ENCODE data around the gene DPEP2.
A peak's percentile ranks its signal among the peaks of the same experiment; 100 is the strongest.
"Not testable (repeated sequence)": the region's sequence is repeated elsewhere in the genome, so short reads cannot be mapped to it uniquely, and the experiment has no call there.

DPEP2 gene

GRCh38 chr16:67998779-67999688, at the start of gene DPEP2:
Gene DPEP2 (minus strand): TSS chr16:67999484. CDS start chr16:67993212, 6,272 bp downstream.
- peak; percentile 90 for DNase-seq

DNA sequence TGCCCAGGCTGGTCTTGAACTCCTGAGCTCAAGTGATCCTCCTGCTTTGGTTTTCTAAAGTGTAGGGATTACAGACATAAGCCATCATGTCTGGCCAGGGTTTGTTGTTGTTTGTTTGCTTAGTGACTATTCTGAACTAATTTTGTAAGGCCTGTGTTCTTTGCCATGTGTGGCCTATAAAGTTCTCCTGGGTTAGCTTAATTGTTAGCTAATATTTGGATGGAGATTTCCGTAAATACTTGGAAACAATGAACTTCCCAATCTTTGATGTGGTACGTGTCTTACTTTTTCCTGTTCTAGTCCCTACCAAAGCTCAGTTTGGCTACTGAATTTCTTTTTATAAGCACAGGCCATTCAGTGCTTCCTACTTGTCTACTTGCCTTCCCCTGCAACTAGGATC, 48.7 kb upstream of the DPEP2 start:
- DNase-seq = no peak

DNA sequence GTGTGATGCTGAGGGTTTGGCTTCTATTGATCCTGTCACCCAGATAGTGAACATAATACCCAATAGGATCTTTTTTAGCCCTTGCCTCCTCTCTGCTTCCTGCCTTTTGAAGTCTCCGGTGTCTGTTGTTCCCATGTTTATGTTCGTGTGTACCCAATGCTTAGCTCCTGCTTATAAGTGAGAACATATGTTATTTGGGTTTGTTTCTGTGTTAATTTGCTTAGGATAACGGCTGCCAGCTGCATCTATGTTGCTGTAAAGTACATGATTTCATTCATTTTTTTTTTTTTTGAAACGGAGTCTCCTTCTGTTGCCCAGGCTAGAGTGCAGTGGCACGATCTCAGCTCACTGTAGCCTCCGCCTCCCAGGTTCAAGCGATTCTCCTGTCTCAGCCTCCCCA, 46.8 kb upstream of the DPEP2 start:
- DNase-seq = no peak

- peak; percentile 86 for DNase-seq
Measured at GRCh38 chr16:68041783-68042182, 42.5 kb upstream of the DPEP2 start.

DNA sequence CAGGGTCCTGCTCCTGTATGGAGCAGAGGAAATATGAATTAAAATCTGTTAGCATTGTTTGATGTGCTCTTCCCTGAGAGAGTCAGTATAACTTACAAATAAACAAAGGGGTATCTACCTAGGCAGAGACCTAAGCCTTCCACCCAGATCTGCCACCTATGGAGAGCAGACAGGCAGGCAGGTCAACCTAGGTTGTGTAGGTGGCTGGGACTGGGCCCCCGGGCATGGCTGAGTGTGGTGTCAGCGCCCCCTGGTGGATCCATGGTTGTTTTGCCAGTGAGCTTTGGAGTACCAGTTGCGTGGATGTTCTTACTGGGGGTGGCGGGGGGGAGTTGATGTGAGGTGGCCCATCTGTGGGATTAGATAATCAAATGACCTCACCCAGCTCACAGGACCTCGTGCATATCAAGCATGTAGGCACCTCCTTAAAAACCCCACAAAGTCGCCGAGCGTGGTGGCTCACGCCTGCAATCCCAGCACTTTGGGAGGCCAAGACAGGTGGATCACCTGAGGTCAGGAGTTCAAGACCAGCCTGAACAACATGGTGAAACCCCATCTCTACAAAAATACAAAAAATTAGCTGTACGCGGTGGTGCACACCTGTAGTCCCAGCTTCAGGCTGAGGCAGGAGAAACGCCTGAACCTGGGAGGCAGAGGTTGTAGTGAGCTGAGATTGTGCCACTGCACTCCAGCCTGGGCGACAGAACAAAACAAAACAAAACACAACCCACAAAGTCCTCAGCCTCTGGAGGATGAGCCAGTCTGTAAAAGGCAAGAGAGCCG, 41.4 kb upstream of the DPEP2 start:
- peak; percentile 64 for DNase-seq

- DNase-seq = peak; percentile 34
Measured at GRCh38 chr16:68037841-68038597, 38.7 kb upstream of the DPEP2 start.

- DNase-seq = no peak
Measured at GRCh38 chr16:68035227-68035626, 35.9 kb upstream of the DPEP2 start.

DNA sequence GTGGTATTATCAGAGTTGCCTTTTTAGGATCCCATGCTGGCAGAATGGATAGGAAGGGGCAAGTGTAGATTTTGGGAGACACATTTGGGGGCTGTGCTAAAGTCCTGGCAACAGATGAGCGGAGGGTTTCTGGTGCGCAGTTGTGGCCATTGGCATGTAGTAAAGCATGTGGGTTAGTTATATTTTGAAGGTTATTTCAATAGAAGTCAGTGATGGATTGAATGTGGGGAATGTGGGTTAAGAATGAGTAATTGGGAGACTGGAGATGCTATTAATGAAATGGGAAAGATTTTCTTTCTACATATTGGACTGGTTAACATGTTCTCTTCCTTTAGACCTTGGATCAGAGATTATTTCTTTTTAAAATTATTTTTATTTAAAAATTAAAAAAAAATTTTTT, 33.8 kb upstream of the DPEP2 start:
- no peak for DNase-seq

GRCh38 chr16:68031951-68032350, 32.7 kb upstream of the DPEP2 start:
- DNase-seq = no peak

DNA sequence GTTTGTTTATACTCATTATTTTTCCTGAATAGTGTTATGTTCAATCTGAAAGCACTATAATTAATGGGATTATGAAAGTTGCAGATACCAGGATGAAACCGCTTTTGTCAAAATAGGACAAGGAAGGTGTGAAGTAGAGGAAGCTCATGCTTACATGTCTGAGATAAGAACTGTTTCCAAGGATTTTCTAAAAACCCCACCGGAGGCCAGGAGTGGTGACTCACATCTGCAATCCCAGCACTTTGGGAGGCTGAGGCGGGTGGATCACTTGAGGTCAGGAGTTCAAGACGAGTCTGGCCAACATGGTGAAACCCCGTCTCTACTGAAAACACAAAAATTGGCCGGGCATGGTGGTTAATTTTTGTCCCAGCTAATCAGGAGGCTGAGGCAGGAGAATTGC, 30.8 kb upstream of the DPEP2 start:
- DNase-seq = not testable (repeated sequence)

DNA sequence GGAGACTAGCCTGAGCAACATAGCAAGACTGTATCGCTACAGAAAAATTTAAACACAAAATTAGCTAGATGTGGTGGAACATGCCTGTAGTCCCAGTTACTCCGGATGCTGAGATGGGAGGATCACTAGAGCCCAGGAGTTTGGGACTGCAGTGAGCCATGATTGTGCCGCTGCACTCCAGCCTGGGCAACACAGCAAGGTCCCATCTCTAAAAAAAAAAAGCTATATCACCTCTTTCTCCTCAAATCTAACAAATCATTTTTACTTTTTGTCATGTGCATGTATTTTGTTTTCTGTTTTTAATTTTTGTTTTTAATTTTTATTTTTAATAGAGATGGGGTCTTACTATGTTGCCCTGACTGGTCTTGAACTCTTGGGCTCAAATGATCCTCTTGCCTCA, 29.7 kb upstream of the DPEP2 start:
- DNase-seq = no peak

- peak; percentile 92 for DNase-seq
Measured at GRCh38 chr16:68022728-68023537, 23.6 kb upstream of the DPEP2 start, which contains the start of the genes DDX28 and DUS2. Gene DDX28 (minus strand): TSS chr16:68023232. CDS start chr16:68023202, 30 bp downstream. Gene DUS2 (plus strand): TSS chr16:68023284. CDS start chr16:68038024, 14,740 bp downstream.

- no peak for DNase-seq
Measured at GRCh38 chr16:68022278-68022727, 23.0 kb upstream of the DPEP2 start.

DNA sequence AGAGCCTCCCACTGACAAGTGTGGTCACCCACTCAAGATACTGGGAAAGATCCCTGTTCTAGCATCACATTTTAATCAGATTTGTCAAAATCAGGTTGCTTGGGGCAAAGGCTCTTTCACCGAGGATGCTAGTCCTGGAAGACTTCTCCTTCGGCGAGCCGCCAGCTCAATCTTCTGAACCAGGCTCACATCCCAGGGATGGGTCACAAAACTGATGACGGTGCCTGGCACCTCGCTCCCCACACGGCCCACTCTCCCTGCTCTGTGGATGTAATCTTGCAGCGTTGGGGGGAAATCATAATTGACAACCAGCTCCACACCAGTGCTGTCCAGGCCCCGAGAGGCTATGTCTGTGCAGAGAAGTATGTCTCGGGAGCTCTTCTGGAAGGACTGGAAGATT, 22.2 kb upstream of the DPEP2 start:
- DNase-seq = no peak

DNA sequence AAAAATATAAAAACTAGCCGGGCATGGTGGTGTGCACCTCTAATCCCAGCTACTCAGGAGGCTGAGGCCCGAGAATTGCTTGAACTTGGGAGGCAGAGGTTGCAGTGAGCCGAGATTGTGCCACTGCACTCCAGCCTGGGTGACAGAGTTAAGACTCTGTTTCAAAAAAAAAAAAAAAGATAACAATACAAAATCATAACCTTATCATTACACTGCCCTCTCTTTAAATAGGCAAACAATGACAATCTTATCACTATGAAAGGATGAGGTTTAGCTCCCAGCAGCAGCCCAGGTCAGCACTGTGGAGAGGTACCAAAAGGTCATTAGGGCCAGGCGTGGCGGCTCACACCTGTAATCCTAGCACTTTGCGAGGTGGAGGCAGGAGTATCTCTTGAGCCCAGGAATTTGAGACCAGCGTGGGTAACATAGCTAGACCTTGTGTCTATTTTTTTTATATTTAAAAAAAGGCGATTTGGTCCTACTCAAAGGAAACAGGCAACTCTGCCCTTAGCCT, 19.9 kb upstream of the DPEP2 start:
- DNase-seq = no peak

- DNase-seq = no peak
Measured at GRCh38 chr16:68015681-68016080, 16.4 kb upstream of the DPEP2 start, which contains the start of gene DPEP2NB. Gene DPEP2NB (minus strand): TSS chr16:68015911. CDS start chr16:68015770, 141 bp downstream.

- peak; percentile 20 for DNase-seq
Measured at GRCh38 chr16:68013440-68013839, 14.2 kb upstream of the DPEP2 start.

DNA sequence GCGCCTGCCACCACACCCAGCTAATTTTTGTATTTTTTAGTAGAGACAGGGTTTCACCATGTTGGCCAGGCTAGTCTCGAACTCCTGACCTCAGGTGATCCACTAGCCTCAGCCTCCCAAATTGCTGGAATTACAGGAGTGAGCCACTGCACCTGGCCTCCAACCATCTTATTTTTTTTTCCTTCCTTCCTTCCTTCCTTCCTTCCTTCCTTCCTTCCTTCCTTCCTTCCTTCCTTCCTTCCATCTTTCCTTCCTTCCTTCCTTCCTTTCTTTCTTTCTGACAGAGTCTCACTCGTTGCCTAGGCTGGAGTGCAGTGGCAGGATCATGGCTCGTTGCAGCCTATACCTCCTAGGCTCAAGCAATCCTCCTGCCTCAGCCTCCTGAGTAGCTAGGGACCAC, 10.6 kb upstream of the DPEP2 start:
- DNase-seq = not testable (repeated sequence)

GRCh38 chr16:68009157-68009735, 10.0 kb upstream of the DPEP2 start:
- DNase-seq = no peak

DNA sequence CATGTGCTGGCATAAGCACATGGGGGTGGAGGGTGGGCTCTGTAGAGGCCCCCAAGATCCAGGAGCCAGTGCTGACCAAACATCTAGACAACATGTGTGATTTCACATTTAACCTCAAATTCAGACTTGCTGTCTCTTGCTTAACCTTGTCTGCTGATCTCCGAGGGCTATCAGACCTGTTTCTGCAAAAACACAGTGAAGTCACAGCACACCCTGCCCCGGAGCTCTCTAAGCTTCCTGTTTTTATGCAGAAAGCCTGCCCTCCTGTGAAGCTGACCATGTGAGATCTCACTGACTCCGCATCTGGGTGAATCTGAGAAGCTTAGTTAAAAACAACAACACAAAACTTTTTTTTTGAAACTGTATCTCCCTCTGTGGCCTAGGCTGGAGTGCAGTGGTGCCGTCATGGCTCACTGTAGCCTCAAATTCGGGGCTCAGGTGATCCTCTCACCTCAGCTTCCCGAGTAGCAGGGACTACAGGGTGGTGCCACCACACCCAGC, 6.6 kb upstream of the DPEP2 start:
- peak; percentile 96 for DNase-seq

GRCh38 chr16:68005211-68005610, 5.9 kb upstream of the DPEP2 start:
- DNase-seq = peak; percentile 17

Measured in inflammatory macrophage treated with lipopolysaccharide for 4 hours (primary cell).